HG03571 (cell line): Measurements from ENCODE around the gene SLC38A6.

ENCODE experiments used
- ATAC-seq: cut with Tn5 transposase; IDR thresholded peaks from one replicate; pipeline ENCODE4 v1.9.1; 2021; ENCODE audit not compliant: unreplicated experiment

The SLC38A6 gene

DNA sequence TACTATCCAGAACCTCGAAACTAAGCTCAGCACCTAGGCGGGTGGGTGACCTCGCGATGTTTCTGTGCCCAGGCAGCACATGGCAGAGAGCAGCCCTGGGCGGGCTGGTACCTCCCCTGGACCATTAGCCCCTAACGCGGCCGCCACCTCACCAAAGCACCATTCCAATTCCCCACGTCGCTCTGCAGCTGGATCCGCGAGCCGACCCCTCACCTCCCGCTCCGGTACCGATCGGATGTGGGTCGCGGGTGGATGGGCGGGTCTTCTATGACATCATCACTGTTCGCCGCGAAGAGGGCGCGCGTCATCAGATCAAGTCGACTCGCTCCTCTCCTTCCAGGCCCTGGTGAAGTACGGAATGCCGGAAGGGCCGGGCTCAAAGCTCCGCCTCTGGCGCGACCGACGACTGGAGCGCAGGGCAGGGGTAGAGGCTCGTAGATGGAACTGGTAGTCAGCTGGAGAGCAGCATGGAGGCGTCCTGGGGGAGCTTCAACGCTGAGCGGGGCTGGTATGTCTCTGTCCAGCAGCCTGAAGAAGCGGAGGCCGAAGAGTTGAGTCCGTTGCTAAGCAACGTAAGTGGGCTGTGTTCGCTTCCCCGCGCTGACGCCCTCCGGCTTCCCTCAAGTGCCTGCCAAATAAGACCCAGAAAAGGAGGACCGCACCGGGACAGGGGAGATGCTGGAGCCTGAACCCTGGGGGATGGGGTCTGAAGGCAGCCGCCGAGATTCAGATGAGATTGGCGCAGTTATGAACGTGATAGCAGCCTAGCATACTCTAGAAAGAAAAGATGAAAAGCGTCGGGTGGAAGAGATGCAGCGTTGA, at the start of gene SLC38A6, which contains the start of gene TRMT5:
Gene SLC38A6, plus strand, starts transcription at position 435 of the 822 bp plus-strand sequence. Its CDS starts 33 bp downstream, at position 468.
Gene TRMT5, minus strand, starts transcription at position 269 of the 822 bp plus-strand sequence. Its CDS starts 106 bp downstream, at position 163.
- ATAC-seq: peak; percentile 91

DNA sequence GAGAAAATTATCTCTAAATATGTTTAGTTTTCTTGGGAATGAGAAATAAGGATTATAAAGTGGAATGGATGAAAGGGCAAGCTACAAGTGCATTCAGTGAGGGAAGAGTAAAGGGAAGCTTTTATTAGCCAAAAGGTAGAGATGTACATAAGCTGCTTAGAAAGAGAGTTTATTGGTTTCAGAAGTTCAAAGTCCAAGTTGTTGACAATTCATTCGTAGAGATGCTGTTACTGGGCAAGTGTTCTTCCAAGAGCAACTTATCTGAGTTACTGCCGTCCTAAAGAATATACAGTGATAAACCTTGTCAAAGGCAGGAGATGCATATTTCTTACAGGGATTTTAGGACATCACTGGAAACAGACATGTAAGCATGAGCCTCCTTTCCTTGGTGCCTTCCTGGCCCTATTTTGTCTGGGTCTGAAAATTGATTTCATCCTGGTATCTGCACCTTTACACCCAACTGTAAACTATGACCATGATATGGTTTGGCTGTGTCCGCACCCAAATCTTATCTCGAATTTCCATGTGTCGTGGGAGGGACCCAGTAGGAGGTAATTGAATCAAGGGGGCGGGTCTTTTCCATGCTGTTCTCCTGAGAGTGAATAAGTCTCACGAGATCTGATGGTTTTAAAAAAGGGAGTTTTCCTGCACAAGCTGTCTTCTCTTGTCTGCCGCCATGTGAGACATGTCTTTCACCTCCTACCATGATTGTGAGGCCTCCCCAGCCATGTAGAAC, 47.0 kb upstream of the SLC38A6 start:
- no peak for ATAC-seq

DNA sequence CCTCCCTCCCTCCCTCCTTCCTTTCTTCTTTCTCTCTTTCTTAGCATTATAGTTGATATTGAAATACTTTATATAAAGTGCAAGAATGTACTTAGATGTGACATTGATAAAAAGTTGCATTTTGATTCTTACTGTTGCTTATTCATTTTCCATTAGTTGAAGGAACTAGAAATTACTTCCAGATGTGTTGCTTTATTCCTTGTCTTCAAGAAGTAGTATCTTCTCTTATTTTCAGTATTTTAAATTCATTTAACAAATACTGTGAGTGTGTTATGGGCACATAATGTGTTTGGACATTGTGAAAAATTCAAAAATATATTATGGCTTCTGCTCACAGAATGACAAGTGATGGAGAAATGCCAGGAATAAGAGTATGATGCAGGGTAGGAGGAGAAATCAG, 45.7 kb upstream of the SLC38A6 start:
- ATAC-seq: no peak

DNA sequence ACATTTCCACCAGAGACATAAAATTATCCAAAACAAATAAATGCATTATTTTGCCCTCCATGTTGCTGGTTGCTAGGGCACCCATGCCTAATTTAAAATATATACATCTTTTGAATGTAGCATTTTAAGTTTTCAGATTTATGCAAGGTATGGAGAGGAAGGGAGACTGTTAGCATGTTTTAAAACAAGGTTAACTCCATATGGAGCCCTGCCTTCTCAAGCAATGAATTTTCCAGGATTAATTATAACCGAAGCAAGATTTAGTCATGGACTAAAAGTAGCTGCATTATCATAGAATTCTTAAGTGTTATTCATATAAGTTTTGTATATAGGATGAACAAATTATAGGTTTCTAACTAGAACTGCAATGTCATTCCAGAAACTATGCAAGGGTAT, 37.4 kb upstream of the SLC38A6 start:
- no peak for ATAC-seq

DNA sequence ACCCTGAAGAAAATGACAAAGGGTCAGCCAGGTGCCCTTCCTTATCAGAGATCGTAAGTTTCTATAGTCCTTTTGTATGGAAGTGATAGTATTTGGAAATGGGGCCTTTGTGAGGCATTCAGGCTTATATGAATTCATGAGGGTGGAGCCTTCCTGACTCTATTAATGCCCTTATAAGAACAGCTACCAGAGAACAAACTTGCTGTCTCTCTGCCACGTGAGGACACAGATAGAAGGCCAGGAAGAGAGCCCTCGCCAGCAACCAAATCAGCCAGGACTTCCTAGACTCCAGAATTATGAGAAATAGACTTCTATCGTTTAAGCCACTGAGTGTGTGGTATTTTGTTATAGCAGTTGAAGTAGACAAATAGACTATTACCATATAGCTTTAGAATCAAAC, 36.8 kb upstream of the SLC38A6 start:
- no peak for ATAC-seq

DNA sequence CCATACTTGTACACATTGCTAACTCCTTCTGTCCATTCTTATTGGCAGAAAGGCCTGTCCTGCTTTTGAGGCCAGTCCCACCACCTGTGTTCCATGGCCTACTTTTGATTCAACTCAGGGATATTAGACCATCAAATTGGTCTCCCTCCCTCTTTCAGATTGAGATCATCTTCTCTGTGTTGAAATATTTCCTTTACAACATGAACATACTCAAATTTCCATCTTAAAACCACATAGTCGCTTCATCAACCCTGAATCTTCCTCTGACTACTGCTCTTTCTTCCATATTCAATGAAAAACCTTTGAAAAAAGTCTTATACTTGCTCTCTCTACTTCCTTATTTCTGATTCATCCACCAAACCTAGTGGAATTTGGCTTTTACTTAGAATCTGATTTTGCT, 35.1 kb upstream of the SLC38A6 start:
- ATAC-seq: no peak

DNA sequence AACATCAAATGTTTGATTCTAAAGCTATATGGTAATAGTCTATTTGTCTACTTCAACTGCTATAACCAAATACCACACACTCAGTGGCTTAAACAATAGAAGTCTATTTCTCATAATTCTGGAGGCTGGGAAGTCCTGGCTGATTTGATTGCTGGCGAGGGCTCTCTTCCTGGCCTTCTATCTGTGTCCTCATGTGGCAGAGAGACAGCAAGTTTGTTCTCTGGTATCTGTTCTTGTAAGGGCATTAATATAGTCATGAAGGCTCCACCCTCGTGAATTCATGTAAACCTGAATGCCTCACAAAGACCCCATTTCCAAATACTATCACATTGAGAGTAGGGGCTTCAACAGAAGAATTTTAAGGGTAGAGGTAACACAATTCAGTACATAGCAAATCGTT, 34.3 kb upstream of the SLC38A6 start:
- no peak for ATAC-seq

DNA sequence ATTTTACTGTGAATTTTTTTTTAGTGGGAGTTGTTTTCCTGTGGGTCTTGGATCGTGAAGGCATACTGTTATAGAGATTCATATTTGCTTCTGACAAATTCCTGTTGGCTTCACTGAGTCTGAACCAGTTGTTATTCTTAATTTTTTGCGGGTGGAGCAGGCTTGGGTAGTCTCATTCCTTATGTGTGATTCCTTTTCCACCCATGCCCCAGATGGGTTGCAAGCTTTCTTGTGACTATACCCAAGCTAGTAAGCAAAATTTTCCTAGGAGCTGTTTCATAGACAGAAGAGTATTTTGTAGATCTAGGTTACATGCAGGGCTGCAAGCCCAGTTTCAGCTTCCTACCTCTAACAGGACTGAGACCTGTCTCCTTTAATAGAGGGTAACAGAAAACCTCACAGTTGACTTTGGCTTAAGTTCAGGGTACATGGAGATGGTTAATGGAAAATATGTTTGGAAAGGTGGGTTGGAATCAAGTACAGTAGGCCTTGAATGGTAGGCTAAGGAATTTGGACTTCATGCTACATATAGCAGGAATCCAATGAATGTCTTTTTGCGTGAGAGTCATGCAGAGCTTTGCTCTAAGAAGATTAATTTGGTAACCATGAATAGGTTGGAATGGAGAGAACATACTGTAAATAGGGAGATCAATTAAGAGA, 29.1 kb upstream of the SLC38A6 start:
- ATAC-seq: no peak

DNA sequence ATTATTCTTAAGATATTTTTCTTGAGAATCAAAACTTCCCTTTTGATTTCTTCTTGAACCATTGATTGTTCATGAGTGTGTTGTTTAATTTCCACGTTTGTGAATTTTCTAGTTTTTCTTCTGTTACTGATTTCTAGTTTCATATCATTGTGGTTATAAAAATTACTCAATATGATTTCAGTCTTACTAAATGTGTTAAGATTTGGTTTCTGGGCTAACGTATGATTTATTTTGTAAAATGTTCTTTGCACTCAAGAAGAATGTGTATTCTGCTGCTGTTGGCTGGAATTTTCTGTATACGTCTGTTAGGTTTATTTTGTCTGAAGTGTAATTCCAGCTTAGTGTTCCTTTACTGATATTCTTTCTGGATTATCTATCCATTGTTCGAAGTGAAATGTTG, 24.8 kb upstream of the SLC38A6 start:
- no peak for ATAC-seq

DNA sequence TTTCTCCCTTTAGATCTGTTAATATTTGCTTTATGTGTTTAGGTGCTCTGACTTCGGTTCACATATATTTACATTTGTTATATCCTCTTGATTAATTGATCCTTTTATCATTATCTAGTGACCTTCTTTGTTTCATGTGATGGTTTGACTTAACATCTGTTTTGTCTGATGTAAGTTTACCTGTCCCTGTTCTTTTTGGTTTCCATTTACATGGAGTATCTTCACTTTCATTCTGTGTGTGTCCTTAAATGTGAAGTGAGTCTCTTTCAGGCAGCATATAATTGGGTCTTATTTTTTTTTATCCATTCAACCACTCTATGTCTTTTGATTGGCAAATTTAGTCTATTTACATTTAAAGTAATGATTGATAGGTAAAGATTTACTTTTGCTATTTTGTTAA, 24.4 kb upstream of the SLC38A6 start:
- ATAC-seq: no peak

DNA sequence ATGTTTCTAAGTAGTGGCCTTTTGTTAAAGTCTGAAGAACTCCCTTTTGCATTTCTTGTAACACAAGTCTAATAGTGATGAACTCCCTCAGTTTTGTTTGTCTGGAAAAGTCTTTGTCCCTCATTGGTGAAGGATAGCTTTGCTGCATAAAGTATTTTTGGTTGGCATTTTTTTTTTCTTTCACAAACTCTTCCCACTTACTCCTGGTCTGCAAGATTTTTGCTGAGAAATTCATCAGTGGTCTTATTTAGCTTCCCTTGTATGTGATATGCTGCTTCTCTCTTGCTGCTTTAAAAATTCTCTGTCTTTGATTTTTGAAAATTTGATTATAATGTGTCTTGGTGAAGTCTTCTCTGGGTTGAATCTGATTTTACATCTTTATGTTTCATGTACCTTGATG, 22.9 kb upstream of the SLC38A6 start:
- no peak for ATAC-seq

DNA sequence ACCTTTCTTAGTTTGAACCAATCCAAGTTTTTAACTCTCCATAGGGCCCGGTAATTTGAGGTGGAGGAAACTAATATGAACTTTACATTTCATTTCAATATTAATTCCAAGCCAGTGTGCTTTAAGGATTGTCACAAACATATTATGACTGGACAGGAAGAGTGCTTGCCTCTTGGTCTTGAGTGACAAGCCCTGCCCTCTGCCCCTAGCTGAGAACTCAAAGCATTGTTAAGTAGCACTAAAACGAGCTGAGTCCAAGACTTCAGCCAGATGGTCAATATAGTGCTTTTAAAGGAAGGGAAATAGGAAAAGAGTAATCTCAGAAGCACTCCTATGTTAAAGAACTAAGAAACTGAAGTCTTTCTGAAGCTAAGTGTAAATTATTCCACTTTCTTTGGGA, 17.3 kb upstream of the SLC38A6 start:
- no peak for ATAC-seq

DNA sequence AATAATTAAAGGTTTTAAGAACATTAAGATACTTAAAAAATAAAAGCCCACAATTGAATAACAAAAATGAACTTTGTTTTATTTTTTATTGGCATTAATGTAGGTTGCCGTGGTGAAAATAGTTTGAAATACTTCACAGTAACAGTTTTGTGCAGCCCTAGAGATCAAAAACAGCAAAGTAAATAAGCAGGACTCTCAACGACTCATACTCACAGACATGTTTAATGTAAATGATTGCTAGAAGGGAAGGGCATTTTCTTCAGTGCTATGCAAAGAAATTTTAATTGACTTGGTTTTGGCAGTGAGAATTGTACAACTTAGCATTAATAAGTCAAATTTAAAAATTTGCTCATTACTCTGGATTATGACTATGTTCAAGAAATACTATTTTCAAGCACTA, 16.1 kb upstream of the SLC38A6 start:
- ATAC-seq: no peak

DNA sequence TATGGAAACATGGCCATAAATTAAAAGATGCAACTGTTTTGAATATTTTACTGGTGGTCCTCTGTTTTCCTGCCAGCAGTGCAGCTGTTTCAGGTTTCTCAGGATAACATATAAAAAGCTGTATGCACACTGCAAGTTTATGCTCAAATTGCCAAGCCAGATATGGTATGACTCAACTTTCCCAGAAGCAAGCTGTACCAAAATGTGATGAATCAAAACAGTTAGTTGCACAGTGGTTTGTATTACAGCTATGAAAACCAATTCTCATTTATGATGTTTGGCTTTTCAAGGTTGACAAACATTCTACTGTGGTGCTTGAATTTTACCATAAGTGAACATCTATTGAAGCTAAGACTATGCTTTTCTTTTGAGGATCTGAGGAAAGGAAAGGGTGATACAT, 15.6 kb upstream of the SLC38A6 start:
- no peak for ATAC-seq

DNA sequence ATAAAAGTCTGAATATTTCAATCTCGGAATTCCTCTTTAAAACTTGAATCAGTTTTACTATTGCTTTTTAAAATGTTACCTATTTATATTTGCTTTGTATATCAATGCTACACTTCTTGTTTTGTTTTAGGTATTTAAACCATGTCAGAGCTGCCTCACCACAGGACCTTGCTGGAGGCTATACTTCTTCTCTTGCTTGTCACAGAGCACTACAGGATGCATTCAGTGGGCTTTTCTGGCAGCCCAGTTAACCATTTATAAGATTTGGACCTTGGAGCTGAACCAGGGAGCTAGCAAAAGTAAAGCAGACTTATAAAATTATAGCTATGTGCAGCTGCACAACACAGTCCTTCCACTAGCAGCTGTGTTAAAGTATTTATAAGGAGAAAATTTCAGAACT, 12.9 kb upstream of the SLC38A6 start:
- no peak for ATAC-seq

DNA sequence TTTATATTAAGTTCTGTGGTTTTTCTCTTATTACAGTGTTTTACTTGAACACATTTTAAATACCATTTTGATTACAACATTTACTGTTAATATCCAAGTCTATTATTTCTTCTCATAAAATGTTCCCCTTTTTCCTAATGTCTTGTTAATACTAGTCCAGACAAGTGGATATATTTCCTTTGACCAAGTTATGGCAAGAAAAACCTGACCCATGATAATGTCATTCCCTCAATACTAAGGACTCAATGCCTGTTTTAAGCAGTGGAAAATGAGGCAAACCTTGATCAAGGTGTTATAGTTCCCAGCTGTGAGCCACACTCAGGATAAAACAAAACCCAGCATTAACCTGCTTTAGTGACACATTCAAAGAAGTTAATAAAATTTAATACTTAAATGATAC, 12.4 kb upstream of the SLC38A6 start:
- no peak for ATAC-seq

DNA sequence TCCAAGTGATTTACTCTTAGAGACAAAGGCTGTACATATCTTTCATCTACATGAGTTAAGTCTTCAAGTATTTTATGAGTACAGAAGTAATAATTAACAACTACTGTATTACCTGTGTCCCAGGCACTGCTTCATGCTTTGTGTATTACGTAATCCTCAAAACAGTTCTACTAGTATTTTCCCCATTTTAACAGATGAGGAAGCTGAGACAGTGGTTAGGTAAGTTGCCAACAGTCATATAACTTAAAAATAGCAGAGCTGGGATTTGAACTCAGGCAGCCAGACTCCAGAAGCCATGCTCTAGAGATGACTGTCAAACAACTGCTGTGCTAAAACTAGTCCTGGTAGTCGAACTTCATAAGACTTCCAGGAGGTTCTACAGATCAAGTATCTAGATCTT, 10.9 kb upstream of the SLC38A6 start:
- ATAC-seq: no peak

DNA sequence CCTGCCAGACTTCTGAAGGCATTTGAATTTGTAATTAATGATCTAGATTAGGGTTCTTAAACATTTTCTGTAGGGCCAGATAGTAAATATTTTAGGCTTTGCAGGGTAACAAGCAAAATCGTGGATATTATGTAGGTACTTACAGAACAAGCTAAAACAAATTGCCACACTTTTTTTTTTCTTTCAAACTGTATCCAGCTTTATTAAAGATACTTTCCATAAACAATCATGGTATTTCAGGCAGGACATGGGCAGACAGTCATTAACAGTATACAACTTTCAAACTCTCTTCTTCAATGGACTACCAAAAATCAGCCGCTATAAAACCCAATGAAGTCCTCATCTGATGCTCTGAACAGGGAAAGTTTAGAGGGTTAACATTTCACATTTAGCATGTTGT, 9.8 kb upstream of the SLC38A6 start:
- no peak for ATAC-seq

DNA sequence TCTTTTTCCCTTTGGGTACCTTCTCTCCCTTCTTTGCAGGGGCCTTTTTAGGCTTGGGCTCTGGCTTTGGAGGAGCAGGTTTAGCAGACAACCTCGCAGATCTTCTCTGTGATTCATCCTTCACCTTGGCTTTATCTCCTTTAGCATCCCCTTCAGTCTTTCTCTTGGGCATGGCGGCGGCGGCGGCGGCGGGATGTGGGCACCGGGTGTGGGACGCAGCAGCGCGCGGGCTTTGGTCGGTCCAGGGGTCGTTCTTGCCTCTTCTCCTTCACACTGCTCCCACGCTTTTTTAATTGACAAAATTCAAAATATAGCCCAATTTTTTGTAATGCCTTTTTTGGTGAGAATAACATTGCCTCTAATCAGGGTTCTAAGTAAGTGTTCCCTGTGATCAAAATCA, 8.8 kb upstream of the SLC38A6 start:
- ATAC-seq: no peak

DNA sequence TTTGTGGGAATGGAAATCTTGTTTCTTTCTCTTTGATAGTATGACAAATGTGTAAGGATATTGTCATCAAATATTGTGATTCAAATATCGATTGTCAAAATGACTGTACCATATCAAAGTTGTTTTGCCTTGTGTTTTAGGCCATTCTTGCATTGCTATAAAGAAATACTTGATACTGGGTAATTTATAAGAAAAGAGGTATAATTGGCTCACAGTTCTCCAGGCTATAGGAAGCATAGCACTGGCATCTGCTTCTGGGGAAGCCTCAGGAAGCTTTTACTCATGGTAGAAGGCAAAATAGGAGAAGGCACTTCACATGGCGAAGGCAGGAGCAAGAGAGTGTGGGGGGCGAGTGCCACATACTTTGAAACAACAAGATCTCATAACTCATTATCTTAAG, 8.0 kb upstream of the SLC38A6 start:
- no peak for ATAC-seq

DNA sequence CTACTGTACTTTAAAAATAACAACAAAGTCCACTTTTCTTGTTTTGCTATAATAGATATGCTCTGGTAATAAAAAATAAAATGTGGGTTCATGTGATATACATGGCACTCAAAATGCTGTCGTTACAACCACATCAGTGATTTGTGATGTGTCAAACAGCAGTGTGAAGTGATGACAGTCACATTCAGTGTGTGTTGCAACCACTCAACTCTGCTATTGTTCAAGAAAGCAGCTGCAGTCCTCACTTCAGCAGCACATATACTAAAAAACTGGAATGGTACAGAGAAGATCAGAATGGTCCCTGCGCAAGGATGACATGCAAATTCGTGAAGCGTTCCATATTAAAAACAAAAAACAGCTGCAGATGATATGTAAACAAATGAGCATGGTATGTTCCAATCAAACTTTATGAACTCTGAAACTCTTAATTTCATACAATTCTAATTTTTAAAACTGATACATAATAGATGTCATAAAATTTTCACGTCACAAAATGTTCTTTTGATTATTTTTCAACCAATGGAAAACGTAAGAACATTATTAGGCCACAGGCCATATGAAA, 6.9 kb upstream of the SLC38A6 start:
- ATAC-seq: no peak

DNA sequence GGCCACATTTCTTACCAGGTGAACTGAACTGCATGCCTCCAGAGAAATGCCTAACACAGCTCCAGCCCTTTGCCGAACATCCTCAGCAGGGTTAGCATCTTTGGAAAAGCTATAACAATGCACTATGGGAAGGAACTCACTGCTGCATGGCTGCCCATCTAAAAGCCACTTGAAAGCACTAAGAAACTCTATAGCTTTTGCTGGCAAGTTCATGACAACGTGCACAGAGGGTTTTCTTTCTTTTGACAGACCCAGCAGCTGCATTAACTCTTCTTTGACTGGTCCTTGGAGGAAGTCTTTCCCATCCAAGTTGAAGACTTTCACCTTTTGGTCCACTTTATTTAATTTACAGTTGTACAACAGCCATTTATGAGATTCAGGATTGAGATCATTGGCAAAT, 5.5 kb upstream of the SLC38A6 start:
- ATAC-seq: no peak
